T-helper 17 cell (primary cell): ENCODE results near the gene GOLGA6A. TPM values are rescaled to one million over a fixed set of nuclear protein-coding genes. Genes with fewer than 3 reads are reported as not detected.
"Not testable (repeated sequence)": the region's sequence is repeated elsewhere in the genome, so short reads cannot be mapped to it uniquely, and the experiment has no call there.

Experiments
- ATAC-seq: fragments of 150-1000 bp; cut with Tn5 transposase; 2 replicates; pipeline ENCODE4 v1.10.0; 2021; ENCODE audit warnings: mild to moderate bottlenecking, moderate library complexity
- DNase-seq, 3 donors: peaks; one replicate each; pipeline versions ENCODE4 v3.0.0 to v3.0.0-alpha.2; 2020 to 2021
- H3K9me3 ChIP-seq: one replicate; pipeline ENCODE4 v1.7.0; 2013; ENCODE audit warnings: low read length, mild to moderate bottlenecking; ENCODE audit not compliant: control insufficient read depth, poor library complexity, severe bottlenecking
- H3K27ac Mint-ChIP-seq: one replicate; pipeline ENCODE4 v1.8.0; 2022; ENCODE audit warnings: mild to moderate bottlenecking, moderate library complexity, mixed read lengths
- H3K27me3 Mint-ChIP-seq: one replicate; pipeline ENCODE4 v1.8.0; 2022; ENCODE audit warnings: mixed read lengths
- H3K36me3 Mint-ChIP-seq: one replicate; pipeline ENCODE4 v1.8.0; 2022; ENCODE audit warnings: low read depth, mixed read lengths
- H3K4me1 Mint-ChIP-seq: one replicate; pipeline ENCODE4 v1.8.0; 2022; ENCODE audit warnings: mild to moderate bottlenecking, mixed read lengths
- H3K4me3 Mint-ChIP-seq: one replicate; pipeline ENCODE4 v1.8.0; 2022; ENCODE audit warnings: mild to moderate bottlenecking, moderate library complexity, mixed read lengths
- total RNA-seq, 4 donors: library from RNA in 2 of 4; stranded (reverse) in 2 of 4; gene quantifications; one replicate each; pipeline ENCODE4 v1.2.3 and lab custom pipeline; 2022 to 2026

Gene GOLGA6A, protein sequence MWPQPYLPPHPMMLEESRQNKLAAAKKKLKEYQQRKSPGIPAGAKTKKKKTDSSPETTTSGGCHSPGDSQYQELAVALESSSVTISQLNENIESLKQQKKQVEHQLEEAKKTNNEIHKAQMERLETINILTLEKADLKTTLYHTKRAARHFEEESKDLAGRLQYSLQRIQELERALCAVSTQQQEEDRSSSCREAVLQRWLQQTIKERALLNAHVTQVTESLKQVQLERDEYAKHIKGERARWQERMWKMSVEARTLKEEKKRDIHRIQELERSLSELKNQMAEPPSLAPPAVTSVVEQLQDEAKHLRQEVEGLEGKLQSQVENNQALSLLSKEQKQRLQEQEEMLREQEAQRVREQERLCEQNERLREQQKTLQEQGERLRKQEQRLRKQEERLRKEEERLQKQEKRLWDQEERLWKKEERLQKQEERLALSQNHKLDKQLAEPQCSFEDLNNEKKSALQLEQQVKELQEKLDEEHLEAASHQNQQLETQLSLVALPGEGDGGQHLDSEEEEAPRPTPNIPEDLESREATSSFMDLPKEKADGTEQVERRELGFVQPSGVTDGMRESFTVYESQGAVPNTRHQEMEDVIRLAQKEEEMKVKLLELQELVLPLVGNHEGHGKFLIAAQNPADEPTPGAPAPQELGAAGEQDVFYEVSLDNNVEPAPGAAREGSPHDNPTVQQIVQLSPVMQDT
- total RNA-seq (1 to 10 TPM in 1 of 2 donors, not detected in 1; 1.0 TPM), total RNA-seq (lab: John Stamatoyannopoulos, UW) (0.30 to 0.35 reads per million in 2 donors)

DNA sequence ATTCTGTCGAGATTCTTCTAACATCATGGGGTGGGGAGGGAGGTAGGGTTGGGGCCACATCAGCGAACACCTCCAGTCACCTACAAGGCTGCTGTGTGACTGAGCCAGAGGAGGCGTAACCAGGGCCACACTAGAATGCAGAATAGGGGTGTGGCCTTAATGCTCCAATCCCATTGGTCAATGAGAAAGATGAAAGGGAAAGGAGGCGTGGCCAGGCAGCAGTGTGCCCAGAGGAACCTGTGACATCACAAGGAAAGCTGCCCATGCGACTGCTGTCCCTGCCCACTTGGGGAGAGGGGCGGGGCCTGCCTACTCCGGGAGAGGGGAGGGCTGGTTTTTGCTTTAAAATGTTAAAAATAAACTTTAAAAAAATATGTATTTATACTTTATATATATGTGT lies at the start of gene GOLGA6A:
Gene GOLGA6A, minus strand, starts transcription at position 101 of the 400 bp plus-strand sequence. Its CDS starts 41 bp downstream, at position 60.
- not testable (repeated sequence) for H3K4me3 Mint-ChIP-seq, H3K36me3 Mint-ChIP-seq, ATAC-seq

GRCh38 chr15:74131628-74132413 lies 49.5 kb upstream of the GOLGA6A start:
- ATAC-seq (no peak), DNase-seq (no peak)
- H3K27ac Mint-ChIP-seq: peak overlapping the region; percentile 75
- peak overlapping the region; percentile 84 for H3K4me3 Mint-ChIP-seq
- peaks cover 10% of the 10 kb centered on the region for H3K36me3 Mint-ChIP-seq
- H3K9me3 ChIP-seq: no peaks in the 10 kb centered on the region
- peaks cover 86% of the 10 kb centered on the region for H3K27me3 Mint-ChIP-seq
- H3K4me1 Mint-ChIP-seq: peaks cover 25% of the 10 kb centered on the region

More for the DNA sequence above, at the start of gene GOLGA6A:
- not testable (repeated sequence) for H3K27ac Mint-ChIP-seq, H3K4me1 Mint-ChIP-seq, H3K27me3 Mint-ChIP-seq, H3K9me3 ChIP-seq, DNase-seq

- Mint-ChIP-seq H3K27me3 (peaks cover 86% of the 10 kb centered on the region), H3K4me1 (peaks cover 22% of the 10 kb centered on the region), H3K36me3 (peaks cover 9% of the 10 kb centered on the region), H3K27ac (peak overlapping the region; percentile 75), H3K4me3 (peak overlapping the region; percentile 25)
- no peaks in the 10 kb centered on the region for H3K9me3 ChIP-seq
- DNase-seq (no peak), ATAC-seq (no peak)
These were observed 48.7 kb upstream of the GOLGA6A start for GRCh38 chr15:74130849-74131627.

GRCh38 chr15:74130155-74130848 lies 48.0 kb upstream of the GOLGA6A start, which contains the start of gene ISLR2:
Gene ISLR2, plus strand, starts transcription at chr15:74130586. Its CDS starts 2,169 bp downstream, at chr15:74132755.
- Mint-ChIP-seq H3K4me3 (peak within 1 kb of the TSS; percentile 25), H3K27me3 (peaks cover 89% of the 10 kb centered on the region), H3K4me1 (peaks cover 22% of the 10 kb centered on the region), H3K27ac (peak within 1 kb of the TSS; percentile 75), H3K36me3 (peaks cover 9% of the 10 kb centered on the region)
- H3K9me3 ChIP-seq: no peaks in the 10 kb centered on the region
- no peak for DNase-seq
- no peak for ATAC-seq

- peaks cover 20% of the 10 kb centered on the region for H3K4me1 Mint-ChIP-seq
- ATAC-seq (no peak), DNase-seq (no peak)
- no peak overlapping the region for H3K4me3 Mint-ChIP-seq
- no peak overlapping the region for H3K27ac Mint-ChIP-seq
- H3K36me3 Mint-ChIP-seq: peaks cover 9% of the 10 kb centered on the region
- no peaks in the 10 kb centered on the region for H3K9me3 ChIP-seq
- H3K27me3 Mint-ChIP-seq: peaks cover 88% of the 10 kb centered on the region
These were observed 47.3 kb upstream of the GOLGA6A start for GRCh38 chr15:74129586-74130154.

DNA sequence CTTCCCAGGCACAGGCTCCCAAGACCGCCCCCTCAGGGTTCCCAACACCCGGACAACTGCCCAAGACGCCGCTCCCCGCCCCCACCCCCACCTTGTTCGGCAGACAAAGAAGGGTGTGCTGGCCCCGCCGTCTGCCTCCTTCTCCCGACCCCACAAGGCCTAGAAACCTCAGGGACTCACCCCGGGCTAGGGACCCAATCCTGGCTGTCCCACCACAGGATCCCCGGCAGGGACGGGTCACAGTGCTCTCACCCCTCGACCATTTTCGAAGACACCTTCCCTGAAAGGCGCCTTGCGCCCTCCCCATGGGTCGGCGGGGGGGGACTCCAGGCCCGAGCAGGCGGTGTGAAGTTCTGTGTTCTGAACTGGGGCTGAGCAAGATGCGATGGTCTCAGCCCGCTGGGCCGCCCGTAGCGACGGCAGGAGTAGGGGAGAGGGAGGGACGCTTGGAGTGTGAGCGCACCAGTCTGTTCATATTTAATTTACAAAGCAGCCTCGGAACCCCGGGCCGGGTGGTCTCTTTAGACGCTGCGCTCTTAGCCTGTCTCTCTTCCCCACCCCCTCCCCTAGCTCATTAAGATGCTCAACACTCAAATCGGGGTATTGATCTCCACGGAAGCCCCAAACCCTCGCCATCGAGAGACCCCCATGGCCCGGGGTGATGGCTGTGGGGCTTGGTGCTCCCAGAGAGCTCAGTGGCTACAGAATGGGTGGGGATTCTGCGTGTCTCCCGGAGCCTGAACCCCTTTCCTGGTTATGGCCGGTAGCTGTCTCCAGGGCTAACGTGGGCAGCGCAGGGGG lies 46.6 kb upstream of the GOLGA6A start:
- Mint-ChIP-seq H3K36me3 (peaks cover 9% of the 10 kb centered on the region), H3K27me3 (peaks cover 90% of the 10 kb centered on the region), H3K4me1 (peaks cover 18% of the 10 kb centered on the region), H3K4me3 (peak overlapping the region; percentile 78), H3K27ac (peak overlapping the region; percentile 66)
- no peaks in the 10 kb centered on the region for H3K9me3 ChIP-seq
- ATAC-seq: no peak
- DNase-seq: no peak

GRCh38 chr15:74127954-74128784 lies 45.8 kb upstream of the GOLGA6A start:
- peaks cover 18% of the 10 kb centered on the region for H3K4me1 Mint-ChIP-seq

GRCh38 chr15:74127255-74127953 lies 45.1 kb upstream of the GOLGA6A start:
- ATAC-seq: peak; percentile 90

More at GRCh38 chr15:74127954-74128784, 45.8 kb upstream of the GOLGA6A start:
- Mint-ChIP-seq H3K4me3 (peak overlapping the region; percentile 78), H3K27me3 (peaks cover 90% of the 10 kb centered on the region), H3K27ac (peak overlapping the region; percentile 66), H3K36me3 (peaks cover 9% of the 10 kb centered on the region)
- ATAC-seq (peak; percentile 27), DNase-seq (no peak)
- no peaks in the 10 kb centered on the region for H3K9me3 ChIP-seq

GRCh38 chr15:74124759-74125158 lies 42.4 kb upstream of the GOLGA6A start:
- no peak overlapping the region for H3K4me3 Mint-ChIP-seq
- no peaks in the 10 kb centered on the region for H3K9me3 ChIP-seq
- H3K4me1 Mint-ChIP-seq: peaks cover 10% of the 10 kb centered on the region
- H3K27ac Mint-ChIP-seq: no peak overlapping the region
- peaks cover 2% of the 10 kb centered on the region for H3K36me3 Mint-ChIP-seq
- H3K27me3 Mint-ChIP-seq: peaks cover 90% of the 10 kb centered on the region
- DNase-seq (no peak), ATAC-seq (no peak)

More at GRCh38 chr15:74127255-74127953, 45.1 kb upstream of the GOLGA6A start:
- DNase-seq: peak; percentile 61 to 88 (median 75)
- Mint-ChIP-seq H3K27me3 (peaks cover 90% of the 10 kb centered on the region), H3K4me3 (peak overlapping the region; percentile 78), H3K4me1 (peaks cover 21% of the 10 kb centered on the region), H3K36me3 (peaks cover 9% of the 10 kb centered on the region), H3K27ac (no peak overlapping the region)
- H3K9me3 ChIP-seq: no peaks in the 10 kb centered on the region

DNA sequence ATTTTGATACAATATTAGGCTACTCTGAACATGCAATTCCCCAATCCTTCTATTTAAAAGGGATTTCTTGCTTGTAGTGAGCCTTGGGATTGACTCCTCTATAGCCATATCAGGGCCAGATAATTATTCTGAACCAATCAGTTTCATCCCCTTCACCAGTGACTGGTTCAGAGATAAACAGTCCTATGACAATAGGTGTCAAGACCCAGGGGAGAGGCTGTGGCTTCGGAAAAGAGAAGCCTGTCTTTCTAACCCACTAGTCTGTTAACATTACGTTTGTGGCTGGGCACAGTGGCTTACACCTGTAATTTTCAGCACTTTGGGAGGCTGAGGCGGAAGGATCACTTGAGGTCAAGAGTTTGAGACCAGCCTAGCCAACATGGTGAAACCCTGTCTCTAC lies 41.8 kb upstream of the GOLGA6A start:
- Mint-ChIP-seq H3K4me3 (no peak overlapping the region), H3K4me1 (peaks cover 6% of the 10 kb centered on the region), H3K27me3 (peaks cover 85% of the 10 kb centered on the region), H3K27ac (no peak overlapping the region), H3K36me3 (no peaks in the 10 kb centered on the region)
- DNase-seq (no peak), ATAC-seq (no peak)
- no peaks in the 10 kb centered on the region for H3K9me3 ChIP-seq
